NCI-H2029 treated with DMSO at 0.1 percent for 48 hours (cell line): ENCODE results near the gene SYT1.

ENCODE experiments used
- DNase-seq: peaks from one replicate; lab custom pipeline; 2025; lab: John Stamatoyannopoulos, UW

Gene SYT1

DNA sequence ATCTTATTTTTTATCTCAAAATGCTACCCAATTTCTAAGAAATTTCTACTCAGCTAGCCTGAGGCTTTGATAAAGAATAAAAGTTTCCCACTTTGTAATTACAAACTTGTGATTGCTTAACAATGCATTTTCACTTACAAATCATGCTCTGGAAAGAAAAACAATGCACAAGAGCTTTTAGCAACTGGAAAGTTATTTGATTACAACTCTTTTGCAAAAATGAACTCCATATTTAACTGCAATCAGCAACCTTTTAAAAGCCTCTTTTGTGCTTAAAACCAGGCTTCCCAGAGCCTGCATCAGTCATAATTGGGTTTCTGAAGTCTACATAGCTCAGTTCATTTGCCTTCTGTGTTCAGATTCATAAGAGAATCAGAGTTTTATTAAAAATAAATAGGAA is 431.0 kb downstream of the SYT1 start:
- DNase-seq: no peak

DNA sequence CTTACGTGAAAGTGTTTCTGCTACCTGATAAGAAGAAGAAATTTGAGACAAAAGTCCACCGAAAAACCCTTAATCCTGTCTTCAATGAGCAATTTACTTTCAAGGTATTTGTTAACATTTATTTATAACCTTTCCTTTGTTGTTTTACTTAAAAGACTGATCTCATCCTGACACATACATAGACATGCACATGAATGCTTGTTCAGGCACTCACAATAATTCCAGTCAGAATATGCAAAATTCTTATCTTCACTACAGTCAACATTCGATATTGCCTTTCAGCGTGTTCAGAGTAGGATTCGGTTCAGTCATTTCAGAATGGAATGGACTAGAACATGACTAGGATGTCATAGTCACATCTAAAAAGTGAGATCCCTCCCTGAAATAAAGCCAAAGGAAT is 431.6 kb downstream of the SYT1 start:
- no peak for DNase-seq

DNA sequence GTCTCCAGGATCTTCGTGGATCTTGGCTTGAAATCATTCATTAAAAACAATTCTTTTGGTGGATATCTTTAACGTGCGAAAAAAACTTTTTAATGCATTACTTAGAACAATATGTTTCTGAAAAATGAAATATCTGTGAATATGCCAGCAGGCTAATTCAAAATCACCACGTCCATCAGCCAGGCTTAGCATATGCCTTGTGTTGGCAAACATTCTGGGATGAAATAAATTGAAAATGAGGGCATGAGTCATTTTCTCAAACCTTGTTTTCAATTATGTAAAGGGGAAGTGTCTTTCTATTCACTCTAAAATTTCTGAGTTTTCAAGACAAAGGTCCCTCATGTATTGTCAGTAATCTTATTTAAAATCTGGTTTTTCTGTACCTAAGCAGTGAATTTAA is 432.3 kb downstream of the SYT1 start:
- no peak for DNase-seq

DNA sequence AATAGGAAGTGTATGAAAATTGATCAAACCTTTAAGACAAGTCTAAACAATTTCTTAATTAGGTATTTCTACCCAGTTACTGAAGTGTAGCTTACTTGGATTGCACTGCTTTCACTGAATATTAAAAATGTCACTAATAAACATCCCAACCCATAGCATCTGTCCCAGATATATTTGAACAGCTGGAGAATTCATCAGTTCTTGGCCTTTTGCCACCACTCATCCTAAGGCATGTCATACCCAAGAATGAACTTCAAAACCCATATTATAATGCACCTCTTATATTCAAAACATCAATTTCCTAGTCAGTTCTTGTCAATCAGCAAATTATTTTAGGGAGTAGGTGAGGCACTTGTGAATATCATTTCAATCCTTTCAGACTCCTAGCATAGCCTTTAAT is 433.9 kb downstream of the SYT1 start:
- peak; percentile 32 for DNase-seq

DNA sequence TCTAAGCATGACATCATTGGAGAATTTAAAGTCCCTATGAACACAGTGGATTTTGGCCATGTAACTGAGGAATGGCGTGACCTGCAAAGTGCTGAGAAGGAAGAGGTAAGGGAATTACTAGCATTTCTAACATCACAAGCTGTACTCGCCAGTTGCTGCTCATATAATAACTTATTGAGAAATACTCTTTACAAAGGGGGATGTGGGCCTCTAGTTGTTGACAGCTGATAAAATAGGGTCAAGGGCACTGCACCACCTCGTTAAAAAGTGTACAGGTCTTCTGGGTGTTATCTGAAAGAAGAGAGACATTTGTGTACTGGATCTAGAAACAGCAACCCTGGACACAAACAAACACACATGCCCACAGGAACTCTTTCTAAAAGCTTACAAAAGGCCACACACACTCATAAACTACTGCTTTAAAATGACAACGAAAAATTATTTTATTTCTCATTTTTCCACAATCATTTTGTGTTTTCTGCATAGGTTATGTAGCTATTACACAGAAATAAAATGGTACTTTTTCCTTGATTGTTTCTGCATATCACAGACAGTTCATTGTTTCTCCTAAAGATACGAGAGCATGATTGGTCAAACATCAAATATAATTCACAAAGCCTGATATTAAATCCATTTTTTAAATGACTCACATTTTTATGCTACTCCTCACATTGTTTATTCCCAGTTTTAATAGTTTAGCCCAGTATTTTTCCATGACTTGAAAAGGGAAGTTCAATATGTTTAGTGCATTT is 435.0 kb downstream of the SYT1 start:
- DNase-seq: no peak

DNA sequence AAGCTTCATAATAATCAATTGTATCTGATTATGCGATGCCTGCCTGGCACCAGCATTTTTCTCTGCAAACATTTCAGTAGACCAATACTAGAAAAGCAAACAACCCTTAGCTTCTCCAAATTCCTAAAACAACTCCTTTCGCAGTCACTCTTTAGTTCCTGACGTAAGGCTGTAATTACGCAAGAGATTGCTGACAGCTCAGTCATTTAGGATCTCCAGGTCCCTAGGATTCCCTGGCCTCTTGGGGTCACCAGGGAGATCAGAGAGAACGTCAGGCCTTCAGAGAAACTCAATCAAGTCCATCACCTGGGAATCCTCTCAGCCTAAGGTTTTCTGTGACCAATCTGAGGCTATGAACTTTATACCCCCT is 435.6 kb downstream of the SYT1 start:
- DNase-seq: no peak

DNA sequence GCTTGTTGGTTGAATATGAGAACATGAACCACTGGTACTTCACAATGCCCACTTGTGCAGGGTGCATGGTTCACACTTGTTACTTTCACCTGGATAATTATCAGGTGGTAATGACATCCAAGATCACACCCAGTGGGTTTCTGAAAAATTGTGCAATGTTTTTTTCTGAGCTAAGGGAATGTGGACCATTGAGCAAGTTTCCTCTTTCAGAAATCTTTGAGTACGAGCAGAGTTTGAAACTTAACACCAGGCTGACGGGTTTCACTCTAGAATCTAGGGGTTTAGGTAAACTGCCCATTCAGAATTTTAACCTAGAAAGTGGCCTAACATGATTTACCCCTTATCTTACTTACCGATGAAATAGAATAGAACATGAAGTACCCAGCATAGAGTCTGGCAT is 436.6 kb downstream of the SYT1 start:
- no peak for DNase-seq

DNA sequence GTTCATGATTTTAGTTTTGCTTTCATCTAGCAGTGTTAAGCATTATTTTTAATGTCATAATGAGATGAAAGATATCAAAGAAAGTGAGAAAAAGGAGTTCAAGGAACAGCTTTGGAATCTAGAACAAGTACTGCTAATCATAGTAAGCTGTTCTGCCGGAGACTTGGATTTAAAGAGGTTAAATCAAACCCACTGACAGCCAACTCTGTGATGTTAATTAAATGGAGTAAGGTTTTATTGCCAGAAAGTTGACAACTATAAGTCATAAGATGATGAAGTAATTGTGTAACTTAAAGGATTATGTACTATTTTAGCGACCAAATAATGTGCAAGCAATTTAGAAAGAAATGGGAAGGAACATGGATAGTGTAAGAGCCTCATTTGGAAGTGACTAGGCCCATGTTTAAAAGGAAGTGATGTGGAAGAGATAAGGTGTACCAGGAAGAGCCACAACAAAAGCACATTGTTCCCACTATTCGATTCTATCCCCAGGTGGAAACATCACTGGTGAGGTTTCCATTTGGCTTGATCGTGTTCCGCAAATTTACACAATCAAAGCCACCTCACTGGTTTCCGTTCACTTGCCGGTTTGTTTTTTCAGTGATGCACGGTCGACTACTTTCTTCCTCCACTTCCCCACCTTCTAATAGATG is 437.7 kb downstream of the SYT1 start:
- no peak for DNase-seq

DNA sequence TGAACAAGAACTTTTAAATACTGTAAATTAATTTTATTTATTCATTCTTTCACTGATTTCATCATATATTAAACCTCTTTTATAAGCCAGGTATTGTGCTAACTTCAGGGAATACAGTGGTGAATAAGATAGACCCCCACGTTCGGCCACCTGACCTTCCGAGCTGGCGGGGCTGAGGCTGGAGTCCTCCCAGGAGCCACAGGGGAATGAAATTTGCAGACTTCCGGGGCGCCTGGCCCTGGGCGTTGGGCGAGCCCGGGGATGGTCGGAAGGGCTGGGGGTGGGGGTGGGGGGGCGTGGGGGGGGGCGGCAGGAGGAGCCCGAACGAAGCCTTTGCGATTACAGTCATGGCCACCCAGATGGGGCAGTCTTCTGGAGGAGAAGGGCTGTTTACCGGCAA is 442.8 kb downstream of the SYT1 start:
- no peak for DNase-seq

DNA sequence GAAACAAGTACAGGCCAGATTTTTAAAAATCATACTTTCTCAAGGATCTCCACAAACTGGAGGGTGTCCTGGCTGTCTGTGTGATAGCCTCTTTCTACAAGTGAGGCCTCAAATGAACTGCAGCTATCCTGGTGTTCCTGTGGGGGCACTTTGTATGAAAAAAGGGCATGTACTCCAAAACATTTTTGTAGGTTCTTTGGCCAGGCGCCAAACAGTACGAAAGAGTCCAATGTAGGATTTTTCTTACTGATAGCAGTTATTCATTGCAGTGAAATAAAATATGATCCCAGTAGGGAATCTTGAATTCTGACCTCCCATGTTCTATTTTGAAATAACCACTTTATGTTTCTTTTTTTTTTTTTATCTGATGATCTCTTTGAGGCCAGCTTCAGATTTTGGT is 444.5 kb downstream of the SYT1 start:
- DNase-seq: no peak

DNA sequence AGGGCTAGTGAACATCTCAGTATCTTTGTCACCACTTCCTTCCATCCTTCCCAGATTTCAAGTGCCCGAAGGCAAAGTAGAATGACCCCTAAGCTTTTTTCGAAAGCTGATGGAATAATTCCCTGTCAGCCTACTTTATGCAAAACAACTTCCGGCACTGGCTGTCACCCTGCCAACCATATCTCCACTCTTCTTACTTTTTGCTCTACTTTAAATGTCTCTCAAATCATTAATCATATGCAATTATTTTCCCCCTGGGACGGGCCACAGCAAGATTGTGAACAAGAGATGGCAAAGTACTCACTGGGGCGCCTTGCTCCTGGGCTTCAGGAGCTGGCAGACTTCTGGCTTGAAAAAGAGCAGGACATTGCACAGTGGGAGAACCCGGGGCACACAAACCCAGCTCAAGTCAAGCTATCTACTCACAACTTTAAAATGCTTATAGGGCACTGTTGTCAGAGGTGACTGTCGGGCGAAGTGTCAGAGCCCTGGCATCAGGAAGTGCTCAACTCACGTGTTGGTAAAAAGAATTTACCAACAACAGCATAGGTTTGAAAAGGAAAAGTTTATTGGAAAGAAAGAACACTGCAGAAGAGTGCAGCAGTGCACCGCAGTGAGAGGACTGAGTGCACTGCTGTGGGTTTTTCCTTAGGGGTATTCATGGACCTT is 452.7 kb downstream of the SYT1 start:
- DNase-seq: no peak

DNA sequence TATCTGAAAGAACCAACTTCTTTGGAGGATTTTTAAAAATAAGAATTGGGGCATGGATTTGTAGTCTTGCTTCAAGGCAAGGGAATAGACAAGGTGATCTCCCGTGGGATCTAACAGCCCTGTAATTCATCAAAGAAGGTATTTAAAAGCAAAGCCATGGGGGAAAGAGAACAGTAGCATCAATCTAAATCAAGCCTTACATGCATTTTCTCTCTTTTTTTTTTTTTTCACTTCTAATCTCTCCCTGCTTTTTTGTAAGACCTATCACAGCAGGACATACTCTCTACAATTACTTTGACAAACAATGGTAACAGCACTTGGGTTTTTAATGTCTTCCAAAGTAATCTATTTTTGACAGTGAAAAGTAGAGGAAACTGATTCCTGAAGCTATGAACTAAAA is 458.3 kb downstream of the SYT1 start:
- no peak for DNase-seq

DNA sequence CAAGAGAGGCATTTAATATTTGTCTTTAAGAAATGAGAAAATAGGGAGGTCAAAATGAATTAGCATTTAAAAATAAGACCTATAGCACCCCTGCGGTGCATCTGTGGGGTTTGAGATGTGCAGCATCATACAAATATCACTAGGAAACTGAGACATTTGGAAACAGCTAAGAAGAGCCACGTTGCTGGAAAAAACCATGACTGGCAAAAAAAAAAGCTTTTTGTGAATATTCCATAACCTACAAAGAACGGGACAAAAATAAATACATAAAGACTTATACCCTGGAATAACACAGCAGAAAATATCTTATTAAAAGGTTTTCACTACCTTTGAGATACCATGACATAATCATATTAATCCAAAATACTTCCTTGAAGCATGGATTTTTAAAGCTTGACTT is 460.0 kb downstream of the SYT1 start:
- no peak for DNase-seq

DNA sequence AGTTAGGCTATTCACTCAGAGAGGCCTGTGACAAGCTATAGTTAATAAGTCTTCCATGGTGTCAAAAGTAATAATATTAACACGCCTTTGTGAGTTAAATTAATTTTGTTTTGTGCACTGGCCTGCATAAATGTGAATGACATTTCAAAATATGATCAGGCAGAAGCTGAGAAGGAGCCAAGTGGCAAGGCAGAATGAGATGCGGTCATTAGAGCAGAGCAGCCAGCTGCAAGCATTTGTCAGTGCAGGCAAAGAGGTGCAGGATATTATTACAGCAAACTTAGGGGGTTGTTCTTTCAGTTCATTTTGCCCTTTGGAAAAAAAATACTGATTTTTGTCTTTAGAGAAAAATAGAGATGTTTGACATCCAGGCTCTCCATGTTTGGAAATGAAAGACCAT is 461.6 kb downstream of the SYT1 start:
- no peak for DNase-seq

DNA sequence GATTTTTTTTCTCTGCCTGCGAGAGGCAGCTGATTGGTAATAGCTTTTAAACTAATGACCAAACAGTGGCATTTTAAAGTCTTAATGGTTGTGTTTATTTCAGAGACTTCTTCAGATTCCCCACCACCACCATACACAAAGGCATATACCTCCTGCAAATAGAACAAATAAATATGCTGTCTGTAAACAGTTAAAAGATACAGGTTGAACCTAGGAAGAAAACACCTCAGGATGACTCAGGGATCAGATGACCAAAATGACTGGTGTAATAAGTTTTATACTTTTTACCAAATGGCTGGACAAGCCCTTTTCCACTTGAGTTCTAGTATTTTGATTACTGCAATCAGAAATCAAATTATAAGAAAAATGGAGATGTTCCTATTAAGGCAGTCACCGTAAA is 462.1 kb downstream of the SYT1 start:
- DNase-seq: no peak

DNA sequence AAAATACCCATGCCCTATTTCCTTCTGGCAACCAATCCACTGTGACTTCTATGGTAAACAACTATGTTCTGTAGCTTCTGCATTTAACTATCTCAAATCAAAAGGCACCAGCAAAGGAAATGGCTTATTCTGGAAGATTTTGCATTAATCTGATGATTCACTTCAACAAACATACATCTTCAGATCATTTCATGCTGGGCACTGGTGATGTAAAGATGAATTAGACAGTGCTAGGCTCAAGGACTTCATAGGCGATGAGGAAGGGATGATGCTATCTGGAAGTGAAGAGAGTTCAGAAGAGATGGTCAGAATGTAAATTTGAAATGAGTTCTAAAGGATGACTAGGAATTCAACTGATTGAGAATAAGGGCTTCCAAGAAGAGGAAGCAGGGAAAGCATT is 462.9 kb downstream of the SYT1 start:
- DNase-seq: no peak

DNA sequence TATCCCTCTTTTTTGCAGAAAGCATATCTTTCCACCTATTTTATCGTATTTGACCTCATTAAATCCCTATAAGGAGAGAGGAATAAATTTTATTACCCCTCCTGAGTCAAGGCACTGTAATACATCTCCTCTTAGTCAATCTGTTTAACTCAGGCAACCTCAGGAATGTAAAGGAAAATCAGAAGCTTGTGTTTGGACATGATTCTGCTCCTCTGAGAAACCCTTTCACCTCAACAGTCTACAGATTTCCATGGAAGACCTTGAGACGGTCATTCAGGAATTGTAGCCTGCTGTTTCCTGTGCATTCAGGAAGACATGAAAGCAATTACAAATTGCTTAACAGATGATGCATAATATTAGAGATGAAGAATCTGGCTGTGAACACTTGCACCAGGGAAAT is 465.4 kb downstream of the SYT1 start:
- DNase-seq: no peak

DNA sequence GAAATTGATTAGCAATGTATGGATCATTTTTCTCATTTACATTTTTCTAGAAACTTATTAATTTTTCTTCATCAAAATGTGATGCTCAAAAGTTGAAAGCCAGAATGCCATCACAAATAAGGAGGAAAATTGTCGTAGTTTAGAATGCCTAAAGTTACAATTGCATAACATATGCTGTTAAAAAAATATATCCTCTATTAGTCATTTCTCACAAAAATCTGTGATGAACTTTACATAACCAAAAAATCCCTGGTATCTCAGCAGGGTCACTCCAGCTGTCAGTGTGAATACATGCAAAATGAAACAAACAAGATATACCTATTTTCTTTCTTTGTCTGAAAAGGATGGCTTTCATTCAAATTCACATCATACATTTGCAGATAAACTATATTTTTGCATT is 467.3 kb downstream of the SYT1 start:
- DNase-seq: no peak

DNA sequence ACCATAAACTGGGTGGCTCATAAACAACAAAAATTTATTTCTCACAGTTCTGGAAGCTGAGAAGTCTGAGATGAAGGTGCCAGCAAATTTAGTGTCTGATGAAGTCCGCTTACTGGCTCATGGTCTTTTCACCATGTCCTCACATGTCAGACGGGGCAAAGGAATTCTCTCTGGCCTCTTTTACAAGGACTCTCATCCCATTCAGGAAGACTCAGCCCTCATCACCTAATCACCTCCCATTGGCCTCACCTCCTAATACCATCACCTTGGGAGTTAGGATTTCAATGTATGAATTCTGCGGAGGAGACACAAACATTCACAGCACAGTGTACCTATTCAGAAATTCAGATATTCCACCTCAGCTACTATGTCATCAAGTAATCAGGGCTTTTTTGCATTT is 468.6 kb downstream of the SYT1 start:
- DNase-seq: no peak

DNA sequence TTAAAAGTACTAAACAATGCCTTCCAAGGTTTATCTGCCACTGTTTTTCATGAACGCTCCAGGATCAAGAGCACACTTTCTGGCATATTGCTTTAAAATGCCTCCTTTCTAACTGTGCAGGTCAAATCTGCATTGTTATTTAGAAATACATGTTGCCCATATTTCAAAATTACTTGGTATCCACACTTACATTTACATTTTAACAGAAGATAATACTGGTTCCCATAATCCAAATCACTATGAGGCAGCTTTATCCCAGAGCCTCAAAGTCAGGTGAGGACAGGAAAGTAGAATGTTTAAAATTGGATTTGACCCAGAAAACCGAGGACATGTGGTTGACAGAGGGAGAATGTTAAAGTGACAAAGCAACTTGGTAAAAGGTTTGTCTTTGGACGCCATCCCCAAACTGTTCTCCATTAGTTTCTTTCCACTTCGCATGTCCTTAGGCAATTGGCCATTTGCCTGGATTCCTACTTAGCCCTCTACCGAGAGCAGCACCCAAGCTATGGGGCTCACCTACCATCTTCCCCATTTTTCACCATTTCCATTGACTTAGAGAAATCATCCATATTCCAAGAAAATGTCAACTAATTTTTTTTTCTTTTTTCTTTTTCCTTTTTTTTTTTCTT is 473.2 kb downstream of the SYT1 start:
- no peak for DNase-seq

DNA sequence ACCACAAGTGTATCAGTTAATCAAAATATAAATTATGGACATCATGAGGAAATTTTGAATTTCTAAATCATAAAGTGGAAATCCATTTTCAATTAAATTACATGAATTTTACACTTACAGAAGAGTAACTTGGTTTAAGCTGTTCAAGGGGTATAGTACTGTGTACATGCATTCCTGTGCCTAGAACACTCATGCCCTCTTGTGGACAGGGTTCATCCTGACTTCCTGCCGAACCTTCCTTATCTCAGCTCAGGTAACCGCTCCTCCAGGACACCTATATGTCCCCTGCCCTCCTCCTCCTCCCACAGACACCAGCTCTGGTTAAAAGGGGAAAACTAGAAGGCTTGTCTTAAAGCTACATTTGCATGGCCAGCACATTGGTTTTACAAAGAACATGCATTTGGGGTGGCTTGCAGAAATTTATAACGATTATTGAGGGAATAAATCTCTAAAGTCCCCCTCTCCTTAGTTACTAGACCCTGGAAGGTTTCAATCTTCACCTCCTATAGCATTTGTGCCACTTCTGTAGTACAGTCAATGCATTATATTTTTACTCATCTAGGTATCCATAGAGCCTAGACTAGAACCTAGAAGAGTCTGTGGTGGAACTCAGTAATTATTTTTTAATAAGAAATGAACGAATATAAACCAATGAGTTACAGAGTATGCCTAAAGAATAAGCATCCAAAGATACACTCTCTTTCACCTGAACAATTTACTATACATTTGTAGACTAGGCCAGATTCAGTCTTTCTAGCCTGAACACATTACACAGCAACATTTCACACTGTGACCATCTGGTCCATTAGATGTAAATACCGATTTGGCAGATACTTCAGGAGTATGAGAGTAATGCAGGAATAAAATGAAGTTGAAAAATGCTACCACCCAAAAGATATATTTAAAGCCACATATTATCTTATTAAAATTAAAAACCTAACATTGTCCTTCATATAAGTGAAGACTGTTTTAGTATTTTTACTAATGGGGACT is 480.6 kb downstream of the SYT1 start:
- DNase-seq: peak; percentile 53

DNA sequence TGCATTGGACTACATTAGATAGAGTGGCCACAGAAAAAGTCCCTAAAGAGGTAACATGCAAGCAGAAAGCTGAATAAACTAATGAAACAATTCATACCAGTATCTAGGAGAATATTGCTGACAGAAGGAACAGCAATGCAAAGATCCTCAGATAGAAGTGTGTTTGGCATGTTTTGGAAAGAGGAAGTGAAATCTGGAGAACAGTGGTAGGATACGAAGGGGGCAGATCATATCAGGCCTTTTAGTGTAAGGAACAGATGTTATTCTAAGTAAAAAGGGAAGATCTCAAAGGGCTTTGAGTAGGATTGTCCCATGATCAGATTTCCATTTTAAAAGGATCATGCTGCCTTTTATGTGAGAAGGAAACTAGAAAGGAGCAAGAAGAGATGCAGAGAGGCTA is 483.3 kb downstream of the SYT1 start:
- no peak for DNase-seq
